Lower leg skin (tissue), 3 donors: ENCODE measurements around the gene THSD8.
A peak's percentile ranks its signal among the peaks of the same experiment; 100 is the strongest.

ENCODE experiments used
- POLR2A ChIP-seq, 2 donors: fragments of 450-650 bp; IDR thresholded peaks; one replicate each; pipeline ENCODE4 v1.6.1; 2016 to 2017; ENCODE audit warnings: antibody characterized with exemption in 2 of 2, mild to moderate bottlenecking in 1 of 2, moderate library complexity in 1 of 2
- TF ChIP-seq, protein P1 (sequence below), 3 donors: fragments of 450-650 bp; IDR thresholded peaks; one replicate each; pipeline ENCODE4 v1.5.1; 2016; ENCODE audit warnings: antibody characterized with exemption in 3 of 3, mild to moderate bottlenecking in 3 of 3, moderate library complexity in 2 of 3

DNA sequence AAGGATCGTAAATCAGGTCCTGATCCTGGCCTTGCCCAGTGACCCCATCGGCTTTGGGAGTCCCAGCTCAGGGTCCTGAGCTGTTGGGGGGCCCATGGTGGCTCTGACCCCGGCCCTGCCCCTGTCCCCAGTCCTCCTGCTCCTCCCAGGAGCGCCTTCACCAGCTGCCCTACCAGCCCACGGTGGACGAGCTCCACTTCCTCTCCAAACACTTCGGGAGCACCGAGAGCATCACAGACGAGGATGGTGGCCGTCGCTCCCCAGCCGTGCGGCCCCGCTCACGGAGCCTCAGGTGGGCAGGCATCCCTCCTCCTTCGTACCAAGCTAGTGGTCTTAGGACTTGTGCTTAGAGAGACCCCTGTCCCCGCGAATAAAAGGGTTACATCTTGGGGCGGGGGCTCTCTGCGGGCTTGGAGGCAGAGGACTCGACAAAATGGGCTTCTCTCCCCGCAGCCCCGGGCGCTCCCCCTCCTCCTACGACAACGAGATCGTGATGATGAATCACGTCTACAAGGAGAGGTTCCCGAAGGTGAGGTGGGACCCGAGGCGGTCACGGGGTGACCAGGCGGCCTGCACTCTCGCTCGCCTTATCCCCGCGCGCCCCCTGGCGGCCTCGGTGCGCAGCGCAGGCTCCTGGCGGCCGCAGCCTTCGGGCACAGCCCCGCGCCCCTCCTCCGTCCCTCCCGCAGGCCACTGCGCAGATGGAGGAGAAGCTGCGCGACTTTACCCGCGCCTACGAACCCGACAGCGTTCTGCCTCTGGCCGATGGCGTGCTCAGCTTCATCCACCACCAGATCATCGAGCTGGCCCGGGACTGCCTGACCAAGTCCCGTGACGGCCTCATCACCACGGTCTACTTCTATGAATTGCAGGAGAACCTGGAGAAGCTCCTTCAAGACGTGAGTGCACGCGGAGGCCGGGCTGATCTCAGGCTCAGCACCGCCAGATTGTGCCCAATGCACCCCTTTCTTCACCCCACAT, 45.6 kb downstream of the THSD8 start:
- TF ChIP-seq, protein P1, sequence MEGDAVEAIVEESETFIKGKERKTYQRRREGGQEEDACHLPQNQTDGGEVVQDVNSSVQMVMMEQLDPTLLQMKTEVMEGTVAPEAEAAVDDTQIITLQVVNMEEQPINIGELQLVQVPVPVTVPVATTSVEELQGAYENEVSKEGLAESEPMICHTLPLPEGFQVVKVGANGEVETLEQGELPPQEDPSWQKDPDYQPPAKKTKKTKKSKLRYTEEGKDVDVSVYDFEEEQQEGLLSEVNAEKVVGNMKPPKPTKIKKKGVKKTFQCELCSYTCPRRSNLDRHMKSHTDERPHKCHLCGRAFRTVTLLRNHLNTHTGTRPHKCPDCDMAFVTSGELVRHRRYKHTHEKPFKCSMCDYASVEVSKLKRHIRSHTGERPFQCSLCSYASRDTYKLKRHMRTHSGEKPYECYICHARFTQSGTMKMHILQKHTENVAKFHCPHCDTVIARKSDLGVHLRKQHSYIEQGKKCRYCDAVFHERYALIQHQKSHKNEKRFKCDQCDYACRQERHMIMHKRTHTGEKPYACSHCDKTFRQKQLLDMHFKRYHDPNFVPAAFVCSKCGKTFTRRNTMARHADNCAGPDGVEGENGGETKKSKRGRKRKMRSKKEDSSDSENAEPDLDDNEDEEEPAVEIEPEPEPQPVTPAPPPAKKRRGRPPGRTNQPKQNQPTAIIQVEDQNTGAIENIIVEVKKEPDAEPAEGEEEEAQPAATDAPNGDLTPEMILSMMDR (IDR thresholded peaks at IDR 0.05), result peak in 1 of 3 donors; percentile 97
- no peak for TF ChIP-seq POLR2A (IDR thresholded peaks at IDR 0.05)
